Kidney (tissue), 14 donors: ENCODE results near the gene PREP. TPM values are rescaled to one million over a fixed set of nuclear protein-coding genes. Genes with fewer than 3 reads are reported as not detected.

ENCODE experiments used
- DNase-seq, 5 donors: peaks; one replicate each; pipeline ENCODE4 v3.0.0-alpha.2; 2013 to 2020
- FAIRE-seq: peaks from 2 replicates; lab custom pipeline; 2012; peaks lifted over from hg19 to GRCh38; lab: Jason Lieb, UNC
- H3K27ac ChIP-seq, 2 donors: one replicate each; pipeline ENCODE4 v1.7.0; 2013; ENCODE audit warnings: low read depth in 2 of 2, low read length in 2 of 2, inconsistent platforms in 1 of 2
- H3K27me3 ChIP-seq: one replicate; pipeline ENCODE4 v1.7.1; 2013; ENCODE audit warnings: low read length, inconsistent platforms; ENCODE audit not compliant: control insufficient read depth, insufficient read depth
- H3K36me3 ChIP-seq, 3 donors: one replicate each; pipeline versions ENCODE4 v1.7.0 to v1.7.1; 2013; ENCODE audit warnings: low read length in 3 of 3, control low read depth in 1 of 3, inconsistent platforms in 1 of 3; ENCODE audit not compliant: insufficient read depth in 3 of 3, control insufficient read depth in 2 of 3
- H3K4me1 ChIP-seq, 3 donors: one replicate each; pipeline versions ENCODE4 v1.7.0 to v1.7.1; 2013; ENCODE audit warnings: low read length in 3 of 3, inconsistent platforms in 1 of 3, low read depth in 1 of 3; ENCODE audit not compliant: control insufficient read depth in 2 of 3, insufficient read depth in 2 of 3
- H3K4me3 ChIP-seq, 3 donors: one replicate each; pipeline versions ENCODE4 v1.7.0 to v1.8.1; 2013; ENCODE audit warnings: low read length in 3 of 3, control low read depth in 1 of 3, inconsistent platforms in 1 of 3
- H3K9ac ChIP-seq, 3 donors: one replicate each; pipeline versions ENCODE4 v1.7.0 to v1.7.1; 2013; ENCODE audit warnings: low read length in 3 of 3, control low read depth in 1 of 3, inconsistent platforms in 1 of 3
- H3K9me3 ChIP-seq, 3 donors: one replicate each; pipeline versions ENCODE4 v1.7.0 to v1.7.1; 2013; ENCODE audit warnings: low read length in 3 of 3, control low read depth in 1 of 3, inconsistent platforms in 1 of 3; ENCODE audit not compliant: control insufficient read depth in 2 of 3, insufficient read depth in 1 of 3
- intact Hi-C: fragments of 100-400 bp; cut with DNase I; formaldehyde crosslinking; loops from one replicate; pipeline ENCODE4 v1.11.1; 2022
- polyA plus RNA-seq: library from polyadenylated mRNA; stranded (reverse); fragments of 350-450 nt; fragmentation: Illumina TruSeq; extraction: RNeasy Lipid Tissue Mini Kit (QIAGEN cat#74804); gene quantifications from one replicate; pipeline ENCODE4 v1.2.3, GENCODE V29; 2014; ENCODE audit warnings: low read depth, low replicate concordance; ENCODE audit not compliant: insufficient read depth
- total RNA-seq: library from RNA; stranded (reverse); fragmentation: NEBNext Ultra II Directional; extraction: Animal tissue kit (Norgen Biotek cat#: 25700); gene quantifications from one replicate; pipeline ENCODE4 v1.2.1, GENCODE V29; 2021
- TF ChIP-seq, protein P1 (sequence below): IDR thresholded peaks from 3 replicates; pipeline ENCODE4 v1.5.1; 2012; ENCODE audit warnings: mild to moderate bottlenecking, moderate library complexity, borderline replicate concordance; ENCODE audit not compliant: insufficient read depth; ENCODE audit errors: extremely low read depth
- donor health status: control.
- donor health status: control.
- donor health status: control.
- donor health status: control.
- donor health status: control.
- donor health status: DM: yes; HTN: yes; CAD: no.
- donor health status: Normal renal cell carcinoma (clear cell type).

PREP gene
- total and polyA plus RNA-seq, 2 donors from 2014 or later: 13.4 to 20.1 TPM

DNA sequence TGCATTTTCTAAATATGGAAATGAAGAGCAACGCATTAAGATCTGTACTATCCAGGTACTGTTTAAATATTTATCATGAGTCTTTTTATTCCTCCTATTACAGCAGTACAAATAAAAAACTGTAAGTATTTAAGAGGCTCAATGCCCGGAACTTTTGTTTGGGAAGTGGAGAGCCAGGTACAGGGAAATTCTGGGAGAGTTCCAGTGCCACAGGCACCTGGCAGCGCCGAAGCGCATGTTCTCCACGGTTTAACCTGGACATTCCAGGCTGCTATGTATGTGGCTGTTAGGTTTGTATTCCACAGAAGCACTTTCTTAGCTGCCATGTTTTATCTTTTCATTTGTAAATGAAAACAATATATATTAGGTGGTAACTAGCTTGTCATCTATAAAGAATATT, 81.7 kb downstream of the PREP start:
- no peak for DNase-seq
- intact Hi-C loops: no loop called here
- Histone ChIP-seq H3K4me1 (no peaks in the 10 kb centered on the region), H3K9me3 (no peaks in the 10 kb centered on the region), H3K9ac (no peak overlapping the region), H3K27me3 (no peaks in the 10 kb centered on the region), H3K27ac (no peak overlapping the region), H3K4me3 (no peak overlapping the region), H3K36me3 (peaks cover 0 to 8% (median 8%) of the 10 kb centered on the region in 3 donors)
- TF ChIP-seq, protein P1, sequence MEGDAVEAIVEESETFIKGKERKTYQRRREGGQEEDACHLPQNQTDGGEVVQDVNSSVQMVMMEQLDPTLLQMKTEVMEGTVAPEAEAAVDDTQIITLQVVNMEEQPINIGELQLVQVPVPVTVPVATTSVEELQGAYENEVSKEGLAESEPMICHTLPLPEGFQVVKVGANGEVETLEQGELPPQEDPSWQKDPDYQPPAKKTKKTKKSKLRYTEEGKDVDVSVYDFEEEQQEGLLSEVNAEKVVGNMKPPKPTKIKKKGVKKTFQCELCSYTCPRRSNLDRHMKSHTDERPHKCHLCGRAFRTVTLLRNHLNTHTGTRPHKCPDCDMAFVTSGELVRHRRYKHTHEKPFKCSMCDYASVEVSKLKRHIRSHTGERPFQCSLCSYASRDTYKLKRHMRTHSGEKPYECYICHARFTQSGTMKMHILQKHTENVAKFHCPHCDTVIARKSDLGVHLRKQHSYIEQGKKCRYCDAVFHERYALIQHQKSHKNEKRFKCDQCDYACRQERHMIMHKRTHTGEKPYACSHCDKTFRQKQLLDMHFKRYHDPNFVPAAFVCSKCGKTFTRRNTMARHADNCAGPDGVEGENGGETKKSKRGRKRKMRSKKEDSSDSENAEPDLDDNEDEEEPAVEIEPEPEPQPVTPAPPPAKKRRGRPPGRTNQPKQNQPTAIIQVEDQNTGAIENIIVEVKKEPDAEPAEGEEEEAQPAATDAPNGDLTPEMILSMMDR: no peak
- no peak for FAIRE-seq

DNA sequence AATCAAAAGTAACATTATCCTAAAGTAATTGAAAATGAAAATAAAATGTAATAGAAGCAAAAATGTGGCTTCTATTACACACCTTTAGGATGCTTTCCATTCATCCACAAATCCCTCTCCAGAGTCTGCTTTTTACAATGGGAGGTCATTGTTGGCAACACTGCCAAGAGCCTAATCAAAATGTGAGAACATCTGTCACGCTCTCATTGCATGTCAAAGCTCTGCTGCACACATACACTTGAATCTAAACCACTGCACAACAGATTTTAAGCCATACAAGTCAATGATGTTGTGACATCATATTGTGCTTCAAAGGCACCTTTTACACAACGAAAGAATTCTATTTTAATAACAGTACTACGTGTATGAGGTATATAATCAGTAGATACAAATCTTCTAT, 82.1 kb downstream of the PREP start:
- DNase-seq (no peak), FAIRE-seq (no peak)
- H3K4me3 ChIP-seq: no peak overlapping the region
- no peak overlapping the region for H3K9ac ChIP-seq
- H3K27me3 ChIP-seq: no peaks in the 10 kb centered on the region
- H3K9me3 ChIP-seq: no peaks in the 10 kb centered on the region
- no peak overlapping the region for H3K27ac ChIP-seq
- no peaks in the 10 kb centered on the region for H3K4me1 ChIP-seq
- H3K36me3 ChIP-seq: peaks cover 0 to 10% (median 8%) of the 10 kb centered on the region in 3 donors
- TF ChIP-seq, protein P1: no peak
- intact Hi-C loops: no loop called here

DNA sequence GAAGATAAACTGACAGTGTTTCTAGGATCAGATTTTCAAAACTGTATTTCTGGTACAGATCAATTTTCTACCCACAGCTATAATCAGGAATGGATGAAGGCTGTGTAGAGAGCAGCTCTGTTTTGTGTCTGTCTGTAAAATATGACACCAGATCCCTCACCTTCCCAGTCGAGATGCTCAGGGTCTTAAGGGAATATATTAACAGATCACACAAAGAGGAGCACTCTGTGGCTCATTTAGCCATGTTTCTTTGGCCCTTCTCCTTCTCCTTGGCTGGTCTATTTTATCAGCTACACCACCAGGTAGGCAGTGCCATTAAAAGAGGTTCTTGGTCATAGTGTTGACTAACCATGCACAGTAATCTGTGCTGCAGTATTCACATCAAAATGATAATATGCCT, 82.6 kb downstream of the PREP start:
- Histone ChIP-seq H3K27ac (no peak overlapping the region), H3K9me3 (no peaks in the 10 kb centered on the region), H3K4me1 (no peaks in the 10 kb centered on the region), H3K27me3 (no peaks in the 10 kb centered on the region), H3K9ac (no peak overlapping the region), H3K4me3 (no peak overlapping the region), H3K36me3 (peaks cover 0 to 10% (median 8%) of the 10 kb centered on the region in 3 donors)
- TF ChIP-seq, protein P1: no peak
- intact Hi-C loops: no loop called here
- no peak for FAIRE-seq
- no peak for DNase-seq

DNA sequence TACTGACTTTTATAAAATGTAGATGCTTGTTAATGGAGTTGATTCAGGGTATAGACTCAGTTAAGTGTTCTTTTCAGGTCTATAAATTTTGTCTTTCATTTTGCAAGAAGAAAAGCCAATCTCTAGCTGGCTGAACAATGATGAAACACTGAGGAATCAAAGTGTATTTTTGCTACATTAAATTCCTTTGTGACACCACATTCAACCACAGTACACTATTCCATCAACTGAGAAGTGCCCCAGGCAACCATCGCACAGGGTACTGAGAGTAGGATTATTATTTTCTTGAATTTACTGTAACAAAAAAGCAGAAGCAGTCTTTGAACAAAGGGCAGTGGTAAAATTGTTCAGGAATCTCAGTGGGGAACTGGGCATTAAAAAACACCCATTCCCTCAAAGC, 83.6 kb downstream of the PREP start:
- no peaks in the 10 kb centered on the region for H3K27me3 ChIP-seq
- H3K9me3 ChIP-seq: no peaks in the 10 kb centered on the region
- TF ChIP-seq, protein P1: no peak
- DNase-seq (no peak), FAIRE-seq (no peak)
- no peak overlapping the region for H3K4me3 ChIP-seq
- no peak overlapping the region for H3K9ac ChIP-seq
- peaks cover 0 to 10% (median 8%) of the 10 kb centered on the region in 3 donors for H3K36me3 ChIP-seq
- no peaks in the 10 kb centered on the region for H3K4me1 ChIP-seq
- intact Hi-C loops: no loop called here
- no peak overlapping the region for H3K27ac ChIP-seq
